ENCODE results near the gene CPA1.
A peak's percentile ranks its signal among the peaks of the same experiment; 100 is the strongest.
"Not testable (repeated sequence)": the region's sequence is repeated elsewhere in the genome, so short reads cannot be mapped to it uniquely, and the experiment has no call there.

Gene CPA1

DNA sequence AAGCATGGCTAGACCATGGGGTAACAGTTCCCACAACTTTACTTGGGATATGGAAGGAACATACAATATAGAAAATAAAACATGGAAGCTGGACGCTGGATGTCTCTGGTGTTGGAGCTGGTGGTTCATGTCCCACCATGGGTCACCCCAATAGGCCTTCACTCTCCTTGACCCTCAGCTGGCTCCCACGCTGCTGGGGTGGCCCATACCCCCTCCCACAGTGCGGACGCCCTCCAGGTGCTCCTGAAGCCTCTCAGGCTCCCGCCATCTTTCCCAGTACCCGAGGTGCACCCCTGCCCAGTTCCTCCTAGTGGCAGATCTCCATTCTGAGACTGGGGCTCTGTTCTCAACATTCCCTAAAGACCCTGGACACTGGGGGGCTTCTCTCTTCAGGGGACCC, 5.8 kb upstream of the CPA1 start:
- DNase-seq = no peak

DNA sequence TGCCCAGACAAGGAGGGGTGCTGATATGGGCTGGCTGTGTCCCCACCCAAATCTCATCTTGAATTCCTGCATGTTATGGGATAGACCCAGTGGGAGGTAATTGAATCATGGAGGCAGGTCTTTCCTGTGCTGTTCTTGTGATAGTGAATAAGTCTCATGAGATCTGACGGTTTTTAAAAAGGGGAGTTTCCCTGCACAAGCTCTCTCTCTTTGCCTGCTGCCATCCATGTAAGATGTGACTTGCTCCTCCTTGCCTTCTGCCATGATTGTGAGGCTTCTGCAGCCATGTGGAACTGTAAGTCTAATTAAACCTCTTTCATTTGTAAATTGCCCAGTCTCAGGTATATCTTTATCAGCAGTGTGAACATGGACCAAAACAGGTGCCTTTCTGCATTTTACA, 3.8 kb upstream of the CPA1 start:
- not testable (repeated sequence) for DNase-seq

DNA sequence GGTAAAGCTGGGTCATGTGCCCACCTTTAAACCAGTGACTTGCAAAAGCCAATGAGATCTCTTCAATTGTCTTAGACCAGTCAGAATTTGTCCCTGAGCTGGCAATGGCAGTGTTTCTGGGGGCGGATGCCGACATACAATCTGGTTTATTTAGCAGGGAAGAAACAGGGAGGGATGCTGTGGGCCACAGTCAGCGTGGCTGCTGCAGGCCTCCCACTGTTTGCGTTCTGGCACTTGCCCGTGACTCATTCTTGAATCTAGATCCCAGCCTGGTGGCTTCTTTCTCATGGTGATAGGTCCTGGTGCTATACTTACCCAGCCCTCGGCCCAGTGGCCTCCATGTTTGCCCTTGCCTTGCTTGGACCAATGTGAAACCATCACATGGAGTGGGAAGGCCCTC, 3.1 kb upstream of the CPA1 start:
- no peak for DNase-seq

DNA sequence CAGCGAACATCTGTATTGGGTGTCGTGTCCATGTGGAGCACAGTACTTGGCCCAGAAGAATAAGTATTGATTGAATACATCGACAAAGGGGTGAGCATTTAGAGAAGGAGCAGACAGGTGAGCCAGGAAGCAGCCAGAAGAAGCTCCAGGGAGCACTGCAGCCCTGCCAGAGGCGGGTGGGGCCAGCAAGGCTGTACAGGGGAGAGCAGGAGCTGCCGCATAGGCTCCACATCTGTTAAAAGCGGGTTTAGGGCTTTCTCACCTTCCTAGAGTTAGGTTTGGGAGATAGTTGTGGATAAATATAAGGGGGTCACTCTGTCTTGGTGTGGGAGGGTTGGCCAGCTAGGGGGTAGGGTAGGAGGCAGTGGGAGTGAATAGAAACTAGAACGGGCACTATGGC, 1.3 kb upstream of the CPA1 start:
- no peak for DNase-seq

DNA sequence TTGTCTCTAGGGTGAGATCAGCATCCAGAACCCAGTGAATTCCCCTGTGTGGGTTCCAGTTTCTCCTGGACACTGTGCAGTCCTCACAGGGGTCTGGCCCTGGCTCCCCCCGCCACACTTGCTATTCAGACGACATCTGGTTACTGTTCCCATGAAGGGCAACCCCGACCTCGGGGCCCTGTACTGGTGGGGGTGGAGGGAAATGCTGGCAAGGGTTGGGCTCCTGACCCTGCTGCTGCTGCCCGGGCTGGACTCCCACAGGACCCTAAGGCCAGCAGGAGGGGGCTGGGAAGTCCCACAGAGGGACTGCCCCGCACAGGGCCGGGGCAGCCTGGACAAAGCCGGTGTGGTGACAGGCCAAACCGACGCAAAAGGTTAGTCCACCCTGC, 768 bp upstream of the CPA1 start:
- DNase-seq = no peak

DNA sequence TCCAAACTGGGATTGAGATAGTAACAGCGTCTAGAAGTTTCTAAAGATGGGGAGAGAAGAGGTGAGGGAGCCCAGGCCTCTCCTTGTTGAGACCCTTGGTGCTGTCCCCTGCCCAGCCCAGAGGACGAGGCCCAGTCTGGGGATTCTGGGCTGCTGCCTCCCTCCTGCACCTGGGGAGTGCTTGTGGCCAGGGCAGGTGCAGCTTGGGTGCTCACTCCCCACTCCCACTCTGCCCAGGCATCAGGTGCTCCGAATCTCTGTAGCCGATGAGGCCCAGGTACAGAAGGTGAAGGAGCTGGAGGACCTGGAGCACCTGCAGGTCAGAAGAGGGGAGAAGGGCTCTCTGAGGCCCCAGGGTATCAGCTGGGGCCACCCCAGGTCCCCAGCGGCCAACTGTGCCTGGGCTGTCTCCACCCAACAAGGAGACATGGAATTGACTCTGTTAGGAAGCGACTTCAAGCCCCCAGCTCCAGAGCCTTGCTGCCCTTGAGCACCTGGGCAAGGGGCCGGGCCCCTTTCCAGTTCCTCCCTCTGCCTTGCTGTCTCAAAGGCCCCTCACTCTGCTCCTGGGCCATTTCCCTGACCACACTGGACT, 664 bp downstream of the CPA1 start:
- DNase-seq = no peak

DNA sequence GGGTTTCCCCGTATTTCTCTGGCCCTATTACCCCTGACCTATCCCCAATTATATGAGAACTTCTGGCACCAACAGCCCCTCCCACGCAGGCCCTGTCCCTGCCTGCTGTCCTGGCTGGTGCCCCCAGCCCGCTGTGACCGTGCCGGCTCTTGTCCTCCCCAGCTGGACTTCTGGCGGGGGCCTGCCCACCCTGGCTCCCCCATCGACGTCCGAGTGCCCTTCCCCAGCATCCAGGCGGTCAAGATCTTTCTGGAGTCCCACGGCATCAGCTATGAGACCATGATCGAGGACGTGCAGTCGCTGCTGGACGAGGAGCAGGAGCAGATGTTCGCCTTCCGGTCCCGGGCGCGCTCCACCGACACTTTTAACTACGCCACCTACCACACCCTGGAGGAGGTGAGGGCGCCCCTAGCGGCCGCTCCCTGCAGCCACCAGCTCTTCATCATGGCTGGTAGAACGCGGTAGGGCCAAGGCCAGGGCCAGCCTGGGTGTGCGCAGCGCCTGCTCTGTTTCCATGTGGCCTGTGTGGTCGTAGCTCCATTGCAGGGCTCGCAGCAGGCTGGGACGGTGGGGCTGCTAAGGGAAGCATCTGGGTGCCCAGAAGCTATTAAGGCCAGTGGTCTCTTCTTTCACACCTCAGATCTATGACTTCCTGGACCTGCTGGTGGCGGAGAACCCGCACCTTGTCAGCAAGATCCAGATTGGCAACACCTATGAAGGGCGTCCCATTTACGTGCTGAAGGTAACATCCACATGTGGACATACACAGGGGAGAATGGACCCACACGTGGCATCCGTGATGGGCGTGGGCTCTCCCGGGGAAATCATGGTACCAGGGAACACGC, 1.4 kb downstream of the CPA1 start:
- no peak for DNase-seq

DNA sequence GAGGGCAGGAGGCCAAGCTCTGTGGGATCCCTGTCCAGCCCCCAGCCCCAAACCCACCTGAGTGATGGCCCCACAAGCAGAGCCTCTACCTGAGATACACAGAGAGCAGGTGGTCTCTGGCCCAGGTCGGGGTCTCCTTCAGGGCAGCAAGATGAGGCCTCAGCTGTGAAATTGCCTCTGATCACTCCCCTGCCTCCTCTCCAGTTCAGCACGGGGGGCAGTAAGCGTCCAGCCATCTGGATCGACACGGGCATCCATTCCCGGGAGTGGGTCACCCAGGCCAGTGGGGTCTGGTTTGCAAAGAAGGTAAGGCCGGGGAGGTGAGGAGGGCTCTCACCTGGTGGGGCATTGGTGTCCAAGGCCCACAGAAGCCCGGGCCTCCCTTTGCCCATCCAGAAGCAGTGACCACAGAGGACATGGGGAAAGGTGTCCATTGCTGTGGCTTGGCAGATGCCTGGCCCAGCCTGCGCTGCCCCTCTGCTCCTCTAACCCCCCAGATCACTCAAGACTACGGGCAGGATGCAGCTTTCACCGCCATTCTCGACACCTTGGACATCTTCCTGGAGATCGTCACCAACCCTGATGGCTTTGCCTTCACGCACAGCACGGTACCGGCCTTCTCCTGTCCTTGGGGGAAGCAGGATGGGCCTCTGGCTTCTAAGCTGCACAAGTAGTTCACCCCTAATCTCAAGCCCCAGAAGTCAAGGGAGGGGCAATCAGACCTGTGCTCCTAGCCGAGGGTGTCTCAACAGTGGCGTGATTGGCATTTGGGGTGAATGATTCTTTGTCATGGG, 3.1 kb downstream of the CPA1 start:
- no peak for DNase-seq

DNA sequence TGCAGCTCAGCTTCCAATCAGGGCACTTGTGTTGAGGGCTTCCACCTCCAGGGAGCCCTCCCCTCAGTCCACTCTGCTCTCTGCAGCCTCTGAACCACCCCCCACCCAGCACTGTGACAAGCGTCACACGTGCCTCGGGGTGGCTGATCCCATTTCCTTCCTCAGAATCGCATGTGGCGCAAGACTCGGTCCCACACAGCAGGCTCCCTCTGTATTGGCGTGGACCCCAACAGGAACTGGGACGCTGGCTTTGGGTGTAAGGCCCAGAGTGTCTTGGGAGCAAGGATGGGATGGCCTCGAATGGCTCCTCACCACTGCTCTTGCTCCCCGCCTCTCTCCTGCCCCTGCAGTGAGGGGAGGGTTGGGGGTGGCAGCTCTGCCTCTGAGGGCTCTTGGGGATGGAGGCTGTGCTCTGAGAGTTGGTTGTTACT, 4.1 kb downstream of the CPA1 start:
- no peak for DNase-seq

DNA sequence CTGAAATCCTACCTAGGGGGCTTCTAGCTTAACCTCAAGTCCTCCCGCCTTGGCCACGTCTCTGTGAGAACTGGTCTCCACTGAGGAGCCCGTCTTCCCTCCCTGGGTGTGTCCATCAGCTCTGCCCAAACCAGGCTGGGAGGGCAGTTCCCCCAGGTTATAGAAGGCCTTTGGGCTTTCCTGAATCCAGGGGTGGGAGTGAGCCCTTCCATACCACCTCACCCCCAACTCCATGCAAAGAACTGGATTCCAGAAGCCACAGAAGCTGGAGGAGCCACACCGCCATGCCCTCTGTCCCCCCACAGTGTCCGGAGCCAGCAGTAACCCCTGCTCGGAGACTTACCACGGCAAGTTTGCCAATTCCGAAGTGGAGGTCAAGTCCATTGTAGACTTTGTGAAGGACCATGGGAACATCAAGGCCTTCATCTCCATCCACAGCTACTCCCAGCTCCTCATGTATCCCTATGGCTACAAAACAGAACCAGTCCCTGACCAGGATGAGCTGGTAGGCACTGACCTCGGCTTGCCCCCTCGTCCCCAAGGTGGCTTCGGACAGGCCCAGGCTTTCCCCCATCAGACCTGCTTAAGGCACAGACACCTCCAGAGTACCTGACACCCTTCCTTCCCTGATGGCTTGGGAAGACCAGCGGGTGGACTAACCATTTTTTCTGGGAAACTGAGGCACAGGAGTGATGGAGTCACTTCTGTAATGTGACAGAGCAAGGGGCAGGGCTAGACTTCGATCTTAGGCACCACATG, 4.7 kb downstream of the CPA1 start:
- DNase-seq = no peak

DNA sequence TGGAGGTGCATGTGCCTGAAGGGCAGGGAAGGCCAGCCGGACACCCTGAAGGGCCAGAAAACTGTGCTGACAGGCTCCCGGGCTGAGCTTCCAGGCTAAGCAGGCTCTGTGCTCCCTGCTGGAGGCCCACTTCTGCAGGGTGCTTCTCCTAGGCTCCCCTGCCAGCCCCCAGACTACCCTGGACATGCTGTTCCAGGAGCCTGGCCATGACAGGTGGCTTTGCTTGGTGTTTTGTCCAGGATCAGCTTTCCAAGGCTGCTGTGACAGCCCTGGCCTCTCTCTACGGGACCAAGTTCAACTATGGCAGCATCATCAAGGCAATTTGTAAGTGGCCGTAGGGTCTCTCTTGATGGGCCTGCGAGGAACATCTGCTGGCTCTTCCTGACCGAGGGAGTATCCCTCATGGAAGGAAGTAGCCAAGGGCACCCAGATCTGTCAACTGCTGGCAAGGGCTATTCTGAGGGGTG, 5.3 kb downstream of the CPA1 start:
- DNase-seq = no peak

DNA sequence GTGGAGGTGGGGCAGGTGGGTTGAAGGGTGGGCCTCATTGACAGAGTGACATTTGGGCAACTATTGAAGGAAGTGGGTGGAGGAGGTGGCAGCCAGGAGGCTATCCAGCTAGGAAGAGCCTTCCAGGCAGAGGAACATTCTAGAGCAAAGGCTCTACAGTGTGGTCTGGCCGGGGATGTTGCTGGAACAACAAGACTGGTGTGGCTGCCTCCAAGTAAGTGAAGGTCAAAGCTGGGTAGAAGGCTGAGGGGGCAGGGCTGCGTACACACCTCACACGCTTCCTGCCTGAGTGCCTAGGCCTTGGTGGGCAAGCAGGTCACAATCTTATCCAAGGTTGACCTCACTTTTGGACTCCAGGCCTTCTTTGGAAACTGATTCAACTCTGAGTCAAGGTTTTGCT, 6.6 kb downstream of the CPA1 start:
- no peak for DNase-seq

DNA sequence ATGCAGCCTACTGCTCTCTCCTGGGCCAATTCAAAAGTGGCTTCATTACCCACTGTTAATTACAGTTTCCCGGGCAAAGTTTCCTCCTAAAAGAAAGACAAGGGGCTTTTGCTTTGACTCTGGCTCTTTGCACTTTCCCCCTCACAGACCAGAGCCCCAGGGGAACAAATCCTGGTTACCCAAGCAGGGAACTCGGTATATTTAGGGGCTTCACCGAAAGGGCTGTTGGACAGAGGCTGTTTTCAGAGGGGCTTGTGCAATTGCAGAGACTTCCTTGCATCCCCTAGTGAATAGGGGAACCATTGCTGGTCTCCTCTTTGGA, 7.0 kb downstream of the CPA1 start:
- DNase-seq = no peak

DNA sequence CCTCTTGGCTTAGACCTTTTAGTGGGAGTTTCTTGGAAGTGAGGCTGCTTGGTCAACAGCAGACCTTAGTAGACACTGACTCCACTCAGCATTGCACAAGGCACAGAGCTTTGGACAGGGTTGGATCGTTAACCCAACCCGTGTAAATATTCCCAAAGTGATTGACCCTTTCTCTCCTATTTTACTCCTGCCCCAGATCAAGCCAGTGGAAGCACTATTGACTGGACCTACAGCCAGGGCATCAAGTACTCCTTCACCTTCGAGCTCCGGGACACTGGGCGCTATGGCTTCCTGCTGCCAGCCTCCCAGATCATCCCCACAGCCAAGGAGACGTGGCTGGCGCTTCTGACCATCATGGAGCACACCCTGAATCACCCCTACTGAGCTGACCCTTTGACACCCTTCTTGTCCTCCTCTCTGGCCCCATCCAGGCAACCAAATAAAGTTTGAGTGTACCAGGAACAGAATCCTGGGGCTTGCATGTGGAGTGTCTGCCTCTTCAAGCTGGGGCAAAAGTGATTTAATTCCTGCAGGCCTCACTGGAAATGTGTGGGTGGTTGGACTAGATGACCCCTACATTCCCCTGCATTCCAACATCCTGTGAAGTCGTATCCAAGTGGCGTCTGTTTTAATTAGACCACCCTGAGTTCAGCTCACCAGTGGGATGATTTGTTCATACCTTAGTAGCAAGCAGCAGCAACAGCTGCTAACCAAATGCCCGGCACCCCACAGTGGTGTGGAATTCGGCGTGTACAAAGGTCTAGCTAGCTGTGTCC, 7.5 kb downstream of the CPA1 start:
- no peak for DNase-seq

DNA sequence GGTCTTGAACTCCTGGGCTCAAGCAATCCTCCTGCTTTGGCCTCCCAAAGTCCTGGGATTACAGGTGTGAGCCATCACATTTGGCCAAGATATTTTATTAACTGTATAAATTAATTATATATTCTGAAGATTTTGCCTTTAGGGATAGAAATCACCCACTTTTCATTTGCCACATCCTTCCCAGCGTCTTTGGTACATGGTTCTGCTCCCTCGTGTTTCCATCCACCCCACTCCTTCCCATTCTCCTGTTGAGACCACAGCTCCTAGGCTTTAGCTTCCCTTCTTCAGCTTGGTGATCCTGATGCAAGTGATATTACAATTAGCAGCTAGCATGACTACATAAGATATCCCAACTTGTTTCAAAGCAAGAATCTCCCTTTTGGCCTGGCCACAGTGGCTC, 8.4 kb downstream of the CPA1 start:
- DNase-seq = no peak

DNA sequence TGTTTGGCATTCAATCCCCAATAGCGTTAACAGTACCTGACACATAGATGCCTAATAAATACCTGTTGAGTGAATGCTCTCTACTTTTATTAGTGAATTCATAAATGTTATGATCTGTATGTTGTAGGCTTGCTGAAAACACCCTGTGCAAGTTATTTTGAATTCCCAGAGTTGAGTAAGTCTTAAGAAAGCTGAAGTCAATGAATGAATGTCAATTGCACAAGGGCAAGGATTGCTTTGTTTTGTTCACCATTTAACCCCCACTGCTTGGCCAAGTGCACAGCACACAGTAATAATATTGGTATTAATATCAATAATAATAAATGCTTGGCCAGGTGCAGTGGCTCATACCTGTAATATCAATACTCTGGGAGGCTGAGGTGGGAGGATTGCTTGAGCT, 10.2 kb downstream of the CPA1 start:
- DNase-seq = no peak

DNA sequence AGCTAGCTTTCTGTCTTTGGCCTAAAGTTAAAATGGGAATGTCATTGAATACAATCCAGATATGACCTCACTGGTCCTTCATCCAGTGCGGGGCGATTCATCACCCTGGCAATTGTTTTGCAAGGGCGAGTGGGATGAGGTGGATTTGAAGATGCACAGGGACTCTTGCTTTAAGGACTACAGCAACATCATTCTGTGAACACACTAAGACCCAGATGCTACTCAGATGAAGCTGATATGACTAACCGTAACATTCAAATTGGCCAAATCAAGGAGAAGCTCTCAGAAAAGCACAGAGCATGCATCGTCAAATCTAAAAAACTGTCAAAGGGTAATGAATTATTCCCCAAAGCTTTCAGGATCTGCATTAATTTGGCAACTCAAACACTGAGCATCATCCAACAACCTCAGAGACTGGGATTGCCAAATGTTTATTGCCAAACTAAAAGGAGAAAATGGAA, 12.8 kb downstream of the CPA1 start:
- DNase-seq = peak; percentile 18

DNA sequence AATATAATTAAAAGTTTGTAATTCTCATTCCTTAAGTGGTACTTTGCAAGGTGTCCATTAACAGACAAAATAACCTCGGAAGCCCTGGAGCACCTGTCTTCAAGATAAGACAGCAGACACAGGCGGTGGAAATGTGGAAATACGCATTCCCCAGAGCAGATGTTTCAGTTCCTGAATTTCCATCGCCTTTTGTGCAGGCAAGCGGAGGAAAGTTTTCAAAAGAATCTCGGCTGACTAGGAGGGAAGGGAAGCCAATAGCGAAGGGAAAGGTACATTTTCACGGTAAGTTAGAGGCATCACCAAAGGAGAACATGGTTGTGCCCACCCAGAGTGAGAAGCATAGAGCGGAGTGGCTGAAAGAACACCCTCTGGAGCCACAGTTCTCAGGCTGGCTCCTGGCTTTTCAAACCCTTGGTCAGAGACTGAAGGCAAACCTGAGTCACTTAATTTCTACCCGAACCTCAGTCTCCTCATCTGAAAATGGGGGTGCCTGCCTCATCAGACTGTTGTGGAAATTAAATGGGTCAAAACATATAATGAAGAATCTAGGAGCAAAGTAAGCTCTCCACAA, 13.6 kb downstream of the CPA1 start:
- DNase-seq = peak; percentile 37

DNA sequence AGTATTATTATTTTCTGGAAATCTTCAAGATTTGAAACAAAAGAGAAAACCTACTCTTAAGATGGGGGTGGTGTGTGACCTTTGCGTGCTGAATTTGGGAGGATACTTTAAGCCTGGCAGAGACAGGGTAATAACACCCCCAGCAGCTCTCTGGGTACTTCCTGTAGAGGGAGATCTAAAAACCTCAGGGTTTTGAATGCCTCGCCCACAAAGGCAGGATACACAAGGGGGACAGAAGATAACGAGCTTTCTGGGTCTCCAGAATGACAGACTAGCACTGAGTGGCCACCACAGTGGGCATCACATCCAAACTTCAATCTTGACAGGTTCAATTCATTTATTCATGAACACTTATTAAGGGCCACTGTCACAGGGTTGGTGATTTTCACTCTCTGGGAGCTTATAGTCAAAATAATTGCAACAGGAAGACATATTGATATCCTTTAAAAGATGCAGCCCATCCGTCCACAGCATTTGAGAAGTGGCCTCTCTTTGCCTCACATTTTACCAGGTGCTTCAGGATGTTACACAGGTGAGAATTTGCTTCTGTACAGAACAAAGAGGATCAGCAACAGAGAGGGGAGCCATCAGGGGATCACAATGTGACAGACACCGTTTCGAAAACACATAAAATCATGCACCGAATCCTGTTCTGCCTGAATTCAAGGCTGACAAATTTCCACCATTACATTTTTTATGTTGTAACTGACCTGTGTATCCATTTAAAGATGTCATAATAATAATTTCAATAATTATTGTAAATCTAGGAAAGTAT, 14.3 kb downstream of the CPA1 start:
- peak; percentile 88 for DNase-seq

DNA sequence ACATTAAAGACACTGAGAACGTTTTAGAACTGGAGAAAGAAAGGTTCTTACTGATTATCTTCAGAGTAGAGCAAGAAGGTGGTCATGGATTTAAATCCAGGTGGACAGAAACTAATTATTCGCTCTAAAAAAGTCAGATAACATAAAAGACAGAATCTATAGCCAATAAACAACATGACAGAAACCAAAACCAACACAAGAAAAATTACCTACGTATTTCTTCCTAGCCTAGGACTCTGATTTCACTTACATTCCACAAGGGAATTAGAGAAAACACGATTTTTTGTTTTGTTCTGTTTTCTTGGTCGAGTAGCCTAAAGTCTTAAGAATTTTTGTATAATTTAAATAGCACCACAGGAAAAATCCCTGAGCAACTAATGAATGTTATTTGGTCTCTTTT, 15.1 kb downstream of the CPA1 start:
- DNase-seq = no peak

DNA sequence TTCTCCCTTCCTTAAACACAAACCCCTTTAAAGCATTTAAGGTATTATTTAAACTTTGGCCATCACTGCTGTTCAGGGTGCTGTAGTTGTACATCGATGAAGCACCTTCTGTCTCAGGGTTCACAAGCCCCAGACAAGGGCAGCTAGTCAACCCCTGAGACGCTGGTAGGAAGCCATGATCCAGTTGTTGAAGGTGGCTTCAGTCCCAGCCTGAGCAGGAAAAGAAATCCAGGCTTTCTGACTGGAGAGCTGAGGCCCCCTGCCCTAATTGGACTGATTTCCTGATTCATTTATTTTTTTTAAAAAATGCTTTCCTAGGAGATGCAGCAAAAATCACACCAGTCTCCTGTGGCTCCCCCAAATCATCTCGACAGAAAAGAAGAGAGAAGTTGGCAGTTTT, 15.8 kb downstream of the CPA1 start:
- no peak for DNase-seq
